ENCODE data around the gene CTSS. TPM values are rescaled to one million over a fixed set of nuclear protein-coding genes. Genes with fewer than 3 reads are reported as not detected.
"Not testable (repeated sequence)": the region's sequence is repeated elsewhere in the genome, so short reads cannot be mapped to it uniquely, and the experiment has no call there.

The CTSS gene
- total RNA-seq, 1 donor from 2014 or later = 34.2 TPM

DNA sequence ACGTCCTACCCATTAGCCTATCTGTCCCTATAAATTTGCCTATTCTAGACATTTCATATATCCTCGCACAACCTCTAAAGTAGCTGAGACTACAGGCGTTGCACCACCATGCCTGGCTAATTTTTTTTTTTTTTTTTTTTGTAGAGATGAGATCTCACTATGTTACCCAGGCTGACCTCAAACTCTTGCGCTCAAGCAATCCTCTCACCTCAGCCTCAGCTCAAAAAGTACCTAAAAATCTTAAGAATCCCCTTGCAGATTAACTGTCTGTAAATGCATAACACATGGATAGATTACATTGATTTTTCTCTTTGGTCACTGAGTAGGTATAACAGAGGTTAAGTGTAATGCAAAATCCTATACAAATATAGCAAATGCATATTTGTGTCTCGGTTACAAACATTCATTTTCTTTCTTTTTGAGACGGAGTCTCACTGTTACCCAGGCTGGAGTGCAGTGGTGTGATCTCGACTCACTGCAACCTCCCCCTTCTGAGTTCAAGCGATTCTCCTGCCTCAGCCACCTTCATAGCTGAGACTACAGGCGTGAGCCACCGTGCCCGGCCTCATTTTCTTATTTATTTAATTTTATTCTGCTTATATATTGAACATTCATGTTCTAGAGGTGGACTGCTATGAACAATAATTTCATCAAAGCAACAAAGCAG, 47.2 kb downstream of the CTSS start:
- H3K4me1 Mint-ChIP-seq (ENCODE audit: low read depth) = no peaks in the 10 kb centered on the region
- DNase-seq (ENCODE audit: low spot score) = no peak
- H3K4me3 Mint-ChIP-seq = no peak overlapping the region
- no peaks in the 10 kb centered on the region for H3K36me3 Mint-ChIP-seq (ENCODE audit: low read depth)
- H3K27ac Mint-ChIP-seq = no peak overlapping the region
- H3K9me3 Mint-ChIP-seq = no peaks in the 10 kb centered on the region
- peaks cover 5% of the 10 kb centered on the region for H3K27me3 Mint-ChIP-seq (ENCODE audit: insufficient read depth)
- intact Hi-C loops (cut with micrococcal nuclease) = no loop called here

DNA sequence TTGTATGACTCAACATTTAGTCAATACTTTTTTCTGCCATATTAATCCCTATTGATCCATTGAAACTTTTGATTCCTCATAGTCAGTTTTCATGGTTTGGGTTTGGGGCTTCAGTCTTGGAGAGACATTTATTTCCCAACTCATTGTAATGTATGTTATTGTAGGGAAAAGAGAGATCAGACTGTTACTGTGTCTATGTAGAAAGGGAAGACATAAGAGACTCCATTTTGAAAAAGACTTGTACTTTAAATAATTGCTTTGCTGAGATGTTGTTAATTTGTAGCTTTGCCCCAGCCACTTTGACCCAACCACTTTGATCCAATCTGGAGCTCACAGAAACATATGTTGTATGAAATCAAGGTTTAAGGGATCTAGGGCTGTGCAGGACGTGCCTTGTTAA, 56.5 kb downstream of the CTSS start:
- H3K36me3 Mint-ChIP-seq (ENCODE audit: low read depth); H3K4me1 Mint-ChIP-seq (ENCODE audit: low read depth); H3K4me3 Mint-ChIP-seq; DNase-seq (ENCODE audit: low spot score); H3K27ac Mint-ChIP-seq; H3K9me3 Mint-ChIP-seq; intact Hi-C loops (cut with micrococcal nuclease): not testable (repeated sequence)
- H3K27me3 Mint-ChIP-seq (ENCODE audit: insufficient read depth) = peaks cover 21% of the 10 kb centered on the region

- Mint-ChIP-seq H3K9me3 (no peaks in the 10 kb centered on the region), H3K36me3 (ENCODE audit: low read depth) (no peaks in the 10 kb centered on the region), H3K4me3 (no peak overlapping the region), H3K4me1 (ENCODE audit: low read depth) (peaks cover 5% of the 10 kb centered on the region), H3K27ac (no peak overlapping the region), H3K27me3 (ENCODE audit: insufficient read depth) (peaks cover 21% of the 10 kb centered on the region)
- intact Hi-C loops (cut with micrococcal nuclease) = loop anchor here (1.0 kb wide), 2 partner anchors 11 to 214 kb away; partner anchors contain the start of gene GOLPH3L
- no peak for DNase-seq (ENCODE audit: low spot score)
These were observed 57.0 kb downstream of the CTSS start for GRCh38 chr1:150708595-150708994.

GRCh38 chr1:150706091-150706490, 59.5 kb downstream of the CTSS start:
- H3K9me3 Mint-ChIP-seq = no peaks in the 10 kb centered on the region
- intact Hi-C loops (cut with micrococcal nuclease) = no loop called here
- no peak overlapping the region for H3K4me3 Mint-ChIP-seq
- H3K36me3 Mint-ChIP-seq (ENCODE audit: low read depth) = peaks cover 3% of the 10 kb centered on the region
- DNase-seq (ENCODE audit: low spot score) = no peak
- H3K27ac Mint-ChIP-seq = no peak overlapping the region
- peaks cover 5% of the 10 kb centered on the region for H3K4me1 Mint-ChIP-seq (ENCODE audit: low read depth)
- H3K27me3 Mint-ChIP-seq (ENCODE audit: insufficient read depth) = peaks cover 22% of the 10 kb centered on the region

- no peak overlapping the region for H3K4me3 Mint-ChIP-seq
- DNase-seq (ENCODE audit: low spot score) = no peak
- H3K9me3 Mint-ChIP-seq = no peaks in the 10 kb centered on the region
- H3K27me3 Mint-ChIP-seq (ENCODE audit: insufficient read depth) = peaks cover 27% of the 10 kb centered on the region
- H3K27ac Mint-ChIP-seq = no peak overlapping the region
- peaks cover 5% of the 10 kb centered on the region for H3K36me3 Mint-ChIP-seq (ENCODE audit: low read depth)
- no peaks in the 10 kb centered on the region for H3K4me1 Mint-ChIP-seq (ENCODE audit: low read depth)
- intact Hi-C loops (cut with micrococcal nuclease) = no loop called here
These were observed 62.2 kb downstream of the CTSS start for GRCh38 chr1:150703427-150703826.

- no peaks in the 10 kb centered on the region for H3K9me3 Mint-ChIP-seq
These were observed 68.3 kb downstream of the CTSS start, which contains the start of gene GOLPH3L for GRCh38 chr1:150696995-150697927. TSS of gene GOLPH3L (minus strand) at chr1:150697154. CDS start at chr1:150694838, 2,316 bp downstream.

DNA sequence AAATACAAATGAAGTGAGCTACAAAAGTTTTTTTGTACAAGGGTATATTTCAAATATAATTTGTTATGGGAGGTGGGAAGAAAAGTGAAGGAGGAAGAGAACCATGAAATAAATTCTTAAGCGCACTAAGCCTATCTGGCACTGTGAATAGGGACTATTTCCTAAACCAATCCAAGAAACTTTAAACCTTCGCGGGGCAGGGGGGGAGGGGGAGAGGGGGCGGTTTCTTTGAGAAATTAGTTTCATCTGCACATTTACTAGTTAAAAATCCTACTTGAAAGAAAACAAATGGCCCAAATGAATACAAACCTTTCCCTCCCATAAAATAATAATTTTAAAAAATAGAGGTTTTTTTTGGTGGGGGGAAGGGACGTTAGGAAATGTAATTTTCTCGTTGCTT, 69.0 kb downstream of the CTSS start:
- Mint-ChIP-seq H3K27ac (peak overlapping the region; percentile 85), H3K9me3 (no peaks in the 10 kb centered on the region)

More at GRCh38 chr1:150696995-150697927, 68.3 kb downstream of the CTSS start, which contains the start of gene GOLPH3L:
- peaks cover 33% of the 10 kb centered on the region for H3K4me1 Mint-ChIP-seq (ENCODE audit: low read depth)
- DNase-seq (ENCODE audit: low spot score) = peak; percentile 89
- peaks cover 12% of the 10 kb centered on the region for H3K27me3 Mint-ChIP-seq (ENCODE audit: insufficient read depth)
- peak within 1 kb of the TSS; percentile 91 for H3K4me3 Mint-ChIP-seq
- H3K27ac Mint-ChIP-seq = peak within 1 kb of the TSS; percentile 85
- peaks cover 19% of the 10 kb centered on the region for H3K36me3 Mint-ChIP-seq (ENCODE audit: low read depth)
- intact Hi-C loops (cut with micrococcal nuclease) = loop anchor here (1.0 to 2.0 kb wide), 7 partner anchors 11 to 282 kb away; partner anchors contain the start of genes ARNT, CTSS, ENSA and SETDB1

DNA sequence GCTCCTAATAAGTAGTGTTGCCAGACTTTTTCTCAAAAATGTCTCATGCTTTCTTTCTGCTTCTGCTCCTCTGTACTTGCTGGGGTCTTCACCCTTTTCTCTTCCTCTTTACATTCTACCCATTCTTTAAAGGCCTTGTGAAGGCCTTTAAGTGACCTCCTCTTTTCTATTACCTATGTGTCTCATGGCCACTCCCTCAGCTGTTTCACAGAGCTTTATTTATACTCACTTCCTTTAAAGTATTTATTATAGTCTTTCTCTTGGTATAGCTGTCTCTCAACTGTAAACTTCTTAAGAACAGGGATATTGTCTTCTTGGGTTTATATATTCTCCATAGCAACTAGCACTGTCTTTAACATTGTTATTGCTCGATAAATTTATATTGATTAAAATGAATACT, 69.4 kb downstream of the CTSS start:
- peaks cover 10% of the 10 kb centered on the region for H3K27me3 Mint-ChIP-seq (ENCODE audit: insufficient read depth)
- H3K4me3 Mint-ChIP-seq = peak overlapping the region; percentile 91
- intact Hi-C loops (cut with micrococcal nuclease) = loop anchor here (2.0 kb wide), 2 partner anchors 135 to 231 kb away; partner anchors contain the start of gene SETDB1
- H3K9me3 Mint-ChIP-seq = no peaks in the 10 kb centered on the region
- peak overlapping the region; percentile 79 for H3K27ac Mint-ChIP-seq
- peaks cover 21% of the 10 kb centered on the region for H3K36me3 Mint-ChIP-seq (ENCODE audit: low read depth)
- no peak for DNase-seq (ENCODE audit: low spot score)
- peaks cover 38% of the 10 kb centered on the region for H3K4me1 Mint-ChIP-seq (ENCODE audit: low read depth)

More for the DNA sequence above, 69.0 kb downstream of the CTSS start:
- no peak for DNase-seq (ENCODE audit: low spot score)
- H3K36me3 Mint-ChIP-seq (ENCODE audit: low read depth) = peaks cover 21% of the 10 kb centered on the region
- H3K4me3 Mint-ChIP-seq = peak overlapping the region; percentile 91
- peaks cover 12% of the 10 kb centered on the region for H3K27me3 Mint-ChIP-seq (ENCODE audit: insufficient read depth)
- H3K4me1 Mint-ChIP-seq (ENCODE audit: low read depth) = peaks cover 35% of the 10 kb centered on the region
- intact Hi-C loops (cut with micrococcal nuclease) = loop anchor here (2.0 kb wide), 2 partner anchors 136 to 230 kb away; partner anchors contain the start of gene SETDB1

- Mint-ChIP-seq H3K36me3 (ENCODE audit: low read depth) (peaks cover 19% of the 10 kb centered on the region), H3K9me3 (no peaks in the 10 kb centered on the region), H3K4me1 (ENCODE audit: low read depth) (peaks cover 38% of the 10 kb centered on the region), H3K4me3 (no peak overlapping the region), H3K27me3 (ENCODE audit: insufficient read depth) (peaks cover 6% of the 10 kb centered on the region), H3K27ac (no peak overlapping the region)
- DNase-seq (ENCODE audit: low spot score) = no peak
- intact Hi-C loops (cut with micrococcal nuclease) = no loop called here
These were observed 70.0 kb downstream of the CTSS start for GRCh38 chr1:150695561-150695960.

DNA sequence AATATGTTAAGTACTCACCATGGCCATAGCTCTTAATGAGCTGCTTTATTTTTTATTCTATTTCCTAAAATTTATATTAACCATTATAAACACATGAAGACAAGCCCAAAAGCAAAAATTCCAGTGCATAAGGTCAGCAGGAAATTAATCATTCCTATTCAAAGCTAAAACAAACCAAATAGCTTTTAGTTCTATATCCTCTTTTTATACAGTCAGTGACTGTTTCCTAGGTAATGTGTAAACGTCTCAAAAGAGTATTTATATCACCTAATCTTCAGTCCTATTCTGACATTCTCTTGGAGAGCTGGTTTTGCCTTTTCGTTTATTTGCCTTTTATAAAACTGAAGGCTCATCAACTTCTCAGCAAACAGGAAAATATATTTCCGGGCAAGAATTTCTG, 72.9 kb downstream of the CTSS start:
- Mint-ChIP-seq H3K27me3 (ENCODE audit: insufficient read depth) (no peaks in the 10 kb centered on the region), H3K36me3 (ENCODE audit: low read depth) (peaks cover 23% of the 10 kb centered on the region), H3K9me3 (no peaks in the 10 kb centered on the region), H3K27ac (no peak overlapping the region), H3K4me1 (ENCODE audit: low read depth) (peaks cover 39% of the 10 kb centered on the region), H3K4me3 (no peak overlapping the region)
- no peak for DNase-seq (ENCODE audit: low spot score)
- intact Hi-C loops (cut with micrococcal nuclease) = no loop called here

- intact Hi-C loops (cut with micrococcal nuclease) = no loop called here
- H3K27ac Mint-ChIP-seq = no peak overlapping the region
- H3K27me3 Mint-ChIP-seq (ENCODE audit: insufficient read depth) = no peaks in the 10 kb centered on the region
- no peak overlapping the region for H3K4me3 Mint-ChIP-seq
- peaks cover 14% of the 10 kb centered on the region for H3K4me1 Mint-ChIP-seq (ENCODE audit: low read depth)
- peaks cover 16% of the 10 kb centered on the region for H3K36me3 Mint-ChIP-seq (ENCODE audit: low read depth)
- DNase-seq (ENCODE audit: low spot score) = no peak
- H3K9me3 Mint-ChIP-seq = no peaks in the 10 kb centered on the region
These were observed 76.8 kb downstream of the CTSS start for GRCh38 chr1:150688763-150689162.

- H3K4me1 Mint-ChIP-seq (ENCODE audit: low read depth) = peaks cover 11% of the 10 kb centered on the region
- no peaks in the 10 kb centered on the region for H3K9me3 Mint-ChIP-seq
- peaks cover 7% of the 10 kb centered on the region for H3K36me3 Mint-ChIP-seq (ENCODE audit: low read depth)
- no peak overlapping the region for H3K27ac Mint-ChIP-seq
- no peak overlapping the region for H3K4me3 Mint-ChIP-seq
- no peaks in the 10 kb centered on the region for H3K27me3 Mint-ChIP-seq (ENCODE audit: insufficient read depth)
- no peak for DNase-seq (ENCODE audit: low spot score)
- intact Hi-C loops (cut with micrococcal nuclease) = no loop called here
These were observed 79.3 kb downstream of the CTSS start for GRCh38 chr1:150686275-150686674.

DNA sequence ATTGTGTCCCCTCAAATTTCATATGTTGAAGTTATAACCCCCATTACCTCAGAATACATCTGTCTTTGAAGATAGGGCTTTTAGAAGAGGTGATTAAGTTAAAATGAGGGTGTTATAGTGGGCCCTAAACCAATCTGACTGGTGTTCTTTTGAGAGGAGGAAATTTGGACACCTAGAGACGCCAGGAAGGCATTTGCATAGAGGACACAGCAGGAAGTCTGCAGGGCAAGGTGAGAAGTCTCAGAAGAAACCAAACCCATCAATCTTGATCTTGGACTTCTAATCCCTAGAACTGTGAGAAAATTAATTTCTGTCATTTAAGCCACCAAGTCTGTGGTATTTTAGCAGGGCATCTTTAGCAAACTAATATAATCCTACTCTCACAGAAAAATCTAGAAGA, 81.7 kb downstream of the CTSS start:
- H3K27ac Mint-ChIP-seq = no peak overlapping the region
- H3K36me3 Mint-ChIP-seq (ENCODE audit: low read depth) = peaks cover 5% of the 10 kb centered on the region
- no peak overlapping the region for H3K4me3 Mint-ChIP-seq

More for the DNA sequence above, 81.7 kb downstream of the CTSS start:
- DNase-seq (ENCODE audit: low spot score) = no peak
- no peaks in the 10 kb centered on the region for H3K27me3 Mint-ChIP-seq (ENCODE audit: insufficient read depth)
- H3K4me1 Mint-ChIP-seq (ENCODE audit: low read depth) = peaks cover 10% of the 10 kb centered on the region
- no peaks in the 10 kb centered on the region for H3K9me3 Mint-ChIP-seq
- intact Hi-C loops (cut with micrococcal nuclease) = no loop called here
